GM19193 (cell line): ENCODE results near the gene CEP76.

Source experiments
- POLR2A ChIP-seq: IDR thresholded peaks from 4 replicates; pipeline ENCODE4 v1.6.1; 2011; ENCODE audit not compliant: insufficient read depth, insufficient read length; ENCODE audit errors: extremely low read depth

Gene CEP76

DNA sequence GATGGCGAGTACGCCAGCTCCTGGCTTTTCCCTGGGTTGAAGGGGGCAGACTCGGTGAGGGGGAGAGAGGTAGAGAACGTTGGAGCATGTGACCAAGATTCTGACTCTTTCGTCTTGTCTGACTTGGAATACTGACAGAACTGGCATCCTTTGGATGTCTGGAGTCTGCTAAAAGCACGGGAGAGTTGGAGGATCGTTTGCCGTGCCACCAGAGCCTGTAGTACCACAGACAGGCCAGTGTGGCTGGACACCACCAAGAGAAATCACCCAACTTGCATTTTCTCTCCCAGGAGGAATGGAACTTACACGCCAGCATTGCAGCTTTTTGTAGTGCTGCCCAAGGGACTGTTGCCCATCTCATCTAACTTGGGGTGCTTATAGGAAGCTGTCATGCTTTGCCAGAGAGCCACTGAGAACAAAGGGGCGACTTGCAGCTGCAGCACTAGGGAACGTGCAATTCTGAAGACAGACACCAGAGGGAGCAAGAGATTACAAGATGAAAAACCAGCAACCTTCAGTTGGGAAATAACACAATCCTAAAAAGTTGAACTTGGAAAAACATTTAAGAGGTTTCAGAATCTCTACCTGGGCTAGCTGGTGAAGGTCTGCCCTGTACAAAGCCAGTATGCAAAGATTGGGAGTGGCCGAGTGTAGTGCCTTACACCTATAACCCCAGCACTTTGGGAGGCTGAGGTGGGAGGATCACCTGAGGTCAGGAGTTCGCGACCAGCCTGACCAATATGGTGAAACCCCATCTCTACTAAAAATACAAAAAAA is 24.4 kb upstream of the CEP76 start:
- TF ChIP-seq POLR2A = no peak

- no peak for TF ChIP-seq POLR2A
These were observed 23.8 kb upstream of the CEP76 start for GRCh38 chr18:12726331-12726730.

GRCh38 chr18:12722731-12723130 is 20.2 kb upstream of the CEP76 start:
- no peak for TF ChIP-seq POLR2A

- TF ChIP-seq POLR2A = no peak
These were observed 19.2 kb upstream of the CEP76 start for GRCh38 chr18:12721495-12722275.

DNA sequence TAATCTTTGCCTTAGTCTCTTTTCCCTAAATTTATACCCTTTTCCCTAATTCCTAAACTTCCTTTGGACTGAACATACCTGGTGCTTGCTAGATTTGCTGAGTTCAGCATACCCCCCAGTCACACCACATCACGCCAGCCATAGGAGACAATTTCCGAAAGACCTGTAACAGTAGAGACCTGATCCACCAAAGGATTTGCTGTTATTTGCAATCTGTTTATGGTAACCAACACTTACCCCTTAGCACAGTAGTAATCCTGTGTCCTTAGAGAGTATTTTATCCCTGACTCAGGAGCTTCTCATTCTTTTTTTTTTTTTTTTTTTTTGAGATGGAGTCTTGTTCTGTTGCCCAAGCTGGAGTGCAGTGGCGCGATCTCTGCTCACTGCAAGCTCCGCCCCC is 8.9 kb upstream of the CEP76 start:
- TF ChIP-seq POLR2A = no peak

GRCh38 chr18:12703664-12704063 is 1.1 kb upstream of the CEP76 start:
- TF ChIP-seq POLR2A = no peak

GRCh38 chr18:12703096-12703567 is 609 bp upstream of the CEP76 start:
- TF ChIP-seq POLR2A = no peak

DNA sequence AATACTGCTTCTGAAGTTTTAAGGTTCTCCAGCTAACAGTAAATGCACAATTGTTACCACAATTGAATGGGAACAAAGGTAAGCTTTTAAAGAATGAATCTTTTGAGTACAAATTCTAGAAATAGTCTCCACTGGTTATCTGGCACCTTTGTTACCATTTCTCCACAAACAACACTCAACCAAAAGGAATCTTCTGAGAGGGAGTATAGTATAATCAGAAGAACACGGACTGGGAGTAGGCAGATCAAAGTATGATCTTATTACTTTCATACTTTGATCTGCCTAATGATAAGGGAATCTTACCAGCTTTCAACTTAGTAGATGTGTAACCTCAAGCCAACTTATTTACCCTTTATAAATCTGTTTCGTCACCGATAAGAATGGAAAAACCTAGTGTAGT is 1.4 kb downstream of the CEP76 start:
- no peak for TF ChIP-seq POLR2A

- no peak for TF ChIP-seq POLR2A
These were observed 2.8 kb downstream of the CEP76 start for GRCh38 chr18:12699747-12700146.

- TF ChIP-seq POLR2A = no peak
These were observed 8.5 kb downstream of the CEP76 start for GRCh38 chr18:12694032-12694431.

DNA sequence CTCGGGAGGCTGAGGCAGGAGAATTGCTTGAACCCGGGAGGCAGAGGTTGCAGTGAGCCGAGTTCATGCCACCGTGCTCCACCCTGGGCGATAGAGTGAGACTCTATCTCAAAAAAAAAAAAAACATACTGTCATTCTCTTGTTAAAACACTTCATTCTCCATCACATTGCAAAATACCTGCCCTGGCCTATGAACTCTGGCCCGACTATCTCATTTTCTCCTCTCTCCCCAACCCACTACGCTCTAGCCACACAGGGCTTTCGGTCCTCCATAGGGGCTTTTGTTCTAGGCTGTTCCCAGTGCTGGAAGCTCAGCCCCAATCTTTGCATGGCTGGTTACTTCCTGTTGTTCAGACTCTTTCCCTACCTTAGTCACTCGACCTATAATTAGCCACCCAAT is 10.3 kb downstream of the CEP76 start:
- TF ChIP-seq POLR2A = no peak

DNA sequence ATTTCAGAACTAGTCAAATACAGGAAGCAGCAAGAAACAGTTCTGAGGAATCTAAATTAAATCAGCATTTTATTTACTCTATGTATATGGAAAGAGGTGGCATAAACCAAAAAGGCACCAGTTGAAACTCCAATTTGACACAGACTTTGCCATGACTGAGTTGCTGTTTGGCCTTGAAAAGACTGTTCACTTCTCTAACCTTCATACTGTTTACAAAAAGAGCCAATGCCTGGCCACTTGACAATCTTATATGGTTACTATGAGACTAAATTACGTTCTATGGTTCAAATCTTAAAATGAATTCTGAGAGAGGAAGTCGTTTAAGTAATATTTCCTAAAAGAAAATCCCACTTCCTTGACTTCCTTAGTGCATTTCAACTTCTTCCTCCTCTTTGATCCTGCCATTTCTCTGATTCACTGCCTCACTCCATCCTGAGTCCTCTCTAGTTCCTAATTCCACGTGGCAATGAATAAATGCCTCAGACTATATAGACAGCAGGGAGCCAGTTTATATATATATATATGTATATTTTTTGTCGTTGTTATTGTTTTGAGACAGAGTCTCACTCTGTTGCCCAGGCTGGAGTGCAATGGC is 13.2 kb downstream of the CEP76 start:
- no peak for TF ChIP-seq POLR2A

DNA sequence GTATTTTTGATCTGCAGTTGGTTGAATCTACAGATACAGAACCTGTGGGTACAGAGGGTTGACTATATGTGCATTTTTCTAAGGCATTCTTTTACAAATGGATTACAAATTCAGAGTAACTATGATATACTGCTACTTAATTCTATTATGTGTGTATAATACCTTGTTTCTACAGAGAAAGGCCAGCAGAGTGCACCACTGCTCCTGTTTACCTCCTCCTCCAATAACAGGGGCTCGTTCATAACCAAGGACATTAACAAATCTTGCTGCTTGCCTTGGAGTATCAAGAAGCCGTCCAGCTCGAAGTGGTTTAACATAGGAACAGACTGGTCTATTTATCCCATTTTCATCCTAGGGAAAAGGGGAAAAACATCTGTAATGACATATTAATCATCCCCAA is 16.4 kb downstream of the CEP76 start:
- TF ChIP-seq POLR2A = no peak

DNA sequence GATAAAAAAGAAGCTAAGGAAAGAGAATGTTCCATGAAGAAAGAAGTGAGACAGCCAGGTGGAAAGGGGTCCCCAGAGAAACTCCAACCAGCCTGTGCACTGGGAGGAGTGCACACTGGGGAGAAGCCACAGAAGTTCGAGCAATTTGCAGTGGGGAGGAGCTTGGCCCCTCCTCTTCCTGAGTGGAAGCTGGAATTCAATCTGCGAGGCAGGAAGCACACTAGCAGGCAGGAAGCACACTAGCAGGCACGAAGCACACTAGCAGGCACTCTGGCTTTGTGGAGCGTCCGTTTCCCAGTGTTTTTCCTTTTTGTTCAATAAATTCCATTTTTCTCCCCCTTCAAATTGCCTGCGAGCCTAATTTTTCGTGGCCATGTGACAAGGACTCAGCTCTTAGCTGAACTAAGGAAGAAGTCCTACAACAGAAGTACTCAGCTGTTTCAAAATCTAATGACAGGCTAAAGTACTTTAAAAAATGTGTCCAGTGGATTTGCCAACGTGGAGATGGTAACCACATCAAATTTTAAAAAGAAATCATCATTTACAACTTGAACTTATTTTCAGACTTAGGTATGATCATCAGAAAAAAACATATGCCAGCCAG is 23.2 kb downstream of the CEP76 start:
- TF ChIP-seq POLR2A = no peak

- no peak for TF ChIP-seq POLR2A
These were observed 34.5 kb downstream of the CEP76 start for GRCh38 chr18:12668041-12668440.
